Upper lobe of left lung (tissue), 4 donors: ENCODE results near the gene SLC19A2.

Experiments
- EP300 ChIP-seq, 4 donors: sonication (generic); formaldehyde crosslinking; IDR thresholded peaks; one replicate each; pipeline ENCODE4 v1.5.1; 2017; ENCODE audit warnings: antibody characterized with exemption in 4 of 4, control low read depth in 2 of 4
- POLR2A ChIP-seq, 4 donors: fragments of 450-650 bp; IDR thresholded peaks; one replicate each; pipeline ENCODE4 v1.5.1; 2016 to 2017; ENCODE audit warnings: antibody characterized with exemption in 4 of 4, mild to moderate bottlenecking in 2 of 4
- POLR2AphosphoS5 ChIP-seq, 2 donors: sonication (generic); formaldehyde crosslinking; IDR thresholded peaks; one replicate each; pipeline ENCODE4 v1.5.1; 2017; ENCODE audit warnings: antibody characterized with exemption in 2 of 2
- TF ChIP-seq, protein P1 (sequence below), 6 experiments: fragments of 450-650 bp in 4 of 6; fragments of 200-600 bp in 2 of 6; sonication (generic) in 2 of 6; IDR thresholded peaks; one replicate each; pipeline ENCODE4 v1.5.1; 2016 to 2019; ENCODE audit warnings: antibody characterized with exemption in 6 of 6

DNA sequence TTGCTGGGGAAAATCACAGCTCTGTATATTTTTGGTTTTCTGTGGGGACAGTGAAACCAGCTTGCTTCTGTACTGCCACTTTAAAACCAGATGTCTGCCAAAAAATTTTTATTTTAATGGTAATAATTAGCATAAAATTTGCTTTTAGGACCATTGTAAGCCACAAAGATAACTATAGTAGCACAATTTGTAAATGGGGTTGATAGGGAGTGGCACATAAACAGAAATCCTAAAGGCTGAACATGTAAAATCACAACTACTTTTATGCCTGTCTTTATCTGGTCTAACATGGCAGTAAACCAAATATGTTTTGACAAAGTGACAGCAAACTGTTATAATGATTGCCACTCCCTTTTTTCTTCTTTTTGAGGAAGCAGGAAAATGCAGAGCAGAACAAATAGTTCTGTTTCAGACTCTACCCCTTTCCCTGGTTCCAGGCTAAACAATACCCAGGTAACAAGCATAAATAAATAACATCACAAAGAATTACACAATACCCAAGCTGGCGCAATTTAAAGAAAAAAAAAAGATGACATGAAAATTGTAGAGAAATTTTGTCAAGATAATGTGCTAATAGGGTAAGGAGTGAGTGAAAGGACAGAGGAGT lies 34.4 kb downstream of the SLC19A2 start:
- TF ChIP-seq, protein P1, sequence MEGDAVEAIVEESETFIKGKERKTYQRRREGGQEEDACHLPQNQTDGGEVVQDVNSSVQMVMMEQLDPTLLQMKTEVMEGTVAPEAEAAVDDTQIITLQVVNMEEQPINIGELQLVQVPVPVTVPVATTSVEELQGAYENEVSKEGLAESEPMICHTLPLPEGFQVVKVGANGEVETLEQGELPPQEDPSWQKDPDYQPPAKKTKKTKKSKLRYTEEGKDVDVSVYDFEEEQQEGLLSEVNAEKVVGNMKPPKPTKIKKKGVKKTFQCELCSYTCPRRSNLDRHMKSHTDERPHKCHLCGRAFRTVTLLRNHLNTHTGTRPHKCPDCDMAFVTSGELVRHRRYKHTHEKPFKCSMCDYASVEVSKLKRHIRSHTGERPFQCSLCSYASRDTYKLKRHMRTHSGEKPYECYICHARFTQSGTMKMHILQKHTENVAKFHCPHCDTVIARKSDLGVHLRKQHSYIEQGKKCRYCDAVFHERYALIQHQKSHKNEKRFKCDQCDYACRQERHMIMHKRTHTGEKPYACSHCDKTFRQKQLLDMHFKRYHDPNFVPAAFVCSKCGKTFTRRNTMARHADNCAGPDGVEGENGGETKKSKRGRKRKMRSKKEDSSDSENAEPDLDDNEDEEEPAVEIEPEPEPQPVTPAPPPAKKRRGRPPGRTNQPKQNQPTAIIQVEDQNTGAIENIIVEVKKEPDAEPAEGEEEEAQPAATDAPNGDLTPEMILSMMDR (IDR thresholded peaks at IDR 0.05): no peak
- no peak for TF ChIP-seq POLR2A (IDR thresholded peaks at IDR 0.05)
- no peak for TF ChIP-seq EP300 (IDR thresholded peaks at IDR 0.05)
- TF ChIP-seq POLR2AphosphoS5 (IDR thresholded peaks at IDR 0.05): no peak
